ENCODE measurements around the gene CARS2.
"Not testable (repeated sequence)": the region's sequence is repeated elsewhere in the genome, so short reads cannot be mapped to it uniquely, and the experiment has no call there.

GRCh38 chr13:110658218-110658911, 47.6 kb downstream of the CARS2 start:
- not testable (repeated sequence) for TF ChIP-seq SRF (IDR thresholded peaks at IDR 0.05; ENCODE audit: low read depth); CTCF (IDR thresholded peaks at IDR 0.05 in 2 of 3, conservative IDR thresholded peaks at IDR 0.05 in 1 of 3; ENCODE audit: borderline replicate concordance in 1 of 3, insufficient read depth in 1 of 3, low read depth in 2 of 3, low read length in 2 of 3); RAD21 (IDR thresholded peaks at IDR 0.05; ENCODE audit: low read depth)

All from HCT116 (cell line).